Fibroblast of lung (primary cell): Measurements from ENCODE around the gene METTL16. TPM values are rescaled to one million over a fixed set of nuclear protein-coding genes. Genes with fewer than 3 reads are reported as not detected.

ENCODE experiments used
- DNase-seq, 2 donors: peaks; one replicate each; pipeline versions ENCODE4 v3.0.0 to v3.0.0-alpha.2; 2010; ENCODE audit warnings: low read depth in 2 of 2
- H2AFZ ChIP-seq: 2 replicates; pipeline ENCODE4 v1.5.1; 2012; ENCODE audit warnings: low read length, control low read depth, inconsistent platforms
- H3K27ac ChIP-seq: 2 replicates; pipeline ENCODE4 v1.5.1; 2011; ENCODE audit warnings: low read length, control low read depth; ENCODE audit not compliant: insufficient read depth
- H3K27me3 ChIP-seq: 2 replicates; pipeline ENCODE4 v1.5.1; 2011; ENCODE audit warnings: mild to moderate bottlenecking, low read length; ENCODE audit not compliant: control insufficient read depth, insufficient read depth
- H3K36me3 ChIP-seq: 2 replicates; pipeline ENCODE4 v1.5.1; 2011; ENCODE audit warnings: low read length; ENCODE audit not compliant: control insufficient read depth, insufficient read depth
- H3K4me1 ChIP-seq: 2 replicates; pipeline ENCODE4 v1.5.1; 2011; ENCODE audit warnings: low read length; ENCODE audit not compliant: control insufficient read depth, insufficient read depth; ENCODE audit errors: extremely low read depth
- H3K4me2 ChIP-seq: 2 replicates; pipeline ENCODE4 v1.5.1; 2011; ENCODE audit warnings: low read length, control low read depth; ENCODE audit not compliant: insufficient read depth; ENCODE audit errors: extremely low read depth
- H3K4me3 ChIP-seq, 4 experiments: fragments of 200-600 bp in 1 of 4; sonication (generic) in 1 of 4; replicated peaks in 1 of 4; 2 replicates each; pipeline ENCODE4 v1.5.1; 2011 to 2016; ENCODE audit warnings: low read length in 4 of 4, low read depth in 3 of 4, mild to moderate bottlenecking in 3 of 4, control low read depth in 2 of 4, inconsistent platforms in 1 of 4, mixed read lengths in 1 of 4; ENCODE audit not compliant: insufficient read depth in 1 of 4; ENCODE audit errors: control extremely low read depth in 1 of 4
- H3K79me2 ChIP-seq: 2 replicates; pipeline ENCODE4 v1.5.1; 2012; ENCODE audit warnings: mild to moderate bottlenecking, low read length, inconsistent platforms; ENCODE audit not compliant: control insufficient read depth, insufficient read depth
- H3K9ac ChIP-seq: 2 replicates; pipeline ENCODE4 v1.5.1; 2011; ENCODE audit warnings: mild to moderate bottlenecking, low read length, control low read depth; ENCODE audit not compliant: insufficient read depth
- H3K9me3 ChIP-seq: 2 replicates; pipeline ENCODE4 v1.5.1; 2012; ENCODE audit warnings: low read depth, low read length; ENCODE audit not compliant: control insufficient read depth, insufficient read depth
- H4K20me1 ChIP-seq: 2 replicates; pipeline ENCODE4 v1.5.1; 2011; ENCODE audit warnings: low read length; ENCODE audit not compliant: control insufficient read depth, insufficient read depth; ENCODE audit errors: extremely low read depth
- CTCF ChIP-seq, 2 donors: IDR thresholded peaks in 1 of 2; conservative IDR thresholded peaks in 1 of 2; 1 replicate in 1 of 2; 2 replicates in 1 of 2; pipeline ENCODE4 v1.5.1; 2011 to 2012; ENCODE audit warnings: low read length in 2 of 2, control low read depth in 1 of 2, inconsistent platforms in 1 of 2, low read depth in 1 of 2, mild to moderate bottlenecking in 1 of 2
- EZH2 ChIP-seq: IDR thresholded peaks from 2 replicates; pipeline ENCODE4 v1.5.1; 2012; ENCODE audit warnings: low read length, control low read depth, mild to moderate bottlenecking; ENCODE audit errors: missing control alignments
- polyA plus RNA-seq, 2 donors: library from polyadenylated mRNA; depleted of rRNA in 1 of 2; stranded (reverse) in 1 of 2; unstranded in 1 of 2; fragments of >200 nt; gene quantifications; 2 replicates each; pipeline ENCODE4 v1.2.1, GENCODE V29; 2011 to 2012; ENCODE audit warnings: missing spikeins in 1 of 2
- total RNA-seq: library from RNA; depleted of rRNA; stranded (reverse); fragments of >200 nt; gene quantifications from 2 replicates; pipeline ENCODE4 v1.2.1, GENCODE V29; 2014

Gene METTL16
- total and polyA plus RNA-seq, 2 donors (not counting 1 experiment from before 2014, with no cell fraction given) = 12.2 to 13.4 TPM

DNA sequence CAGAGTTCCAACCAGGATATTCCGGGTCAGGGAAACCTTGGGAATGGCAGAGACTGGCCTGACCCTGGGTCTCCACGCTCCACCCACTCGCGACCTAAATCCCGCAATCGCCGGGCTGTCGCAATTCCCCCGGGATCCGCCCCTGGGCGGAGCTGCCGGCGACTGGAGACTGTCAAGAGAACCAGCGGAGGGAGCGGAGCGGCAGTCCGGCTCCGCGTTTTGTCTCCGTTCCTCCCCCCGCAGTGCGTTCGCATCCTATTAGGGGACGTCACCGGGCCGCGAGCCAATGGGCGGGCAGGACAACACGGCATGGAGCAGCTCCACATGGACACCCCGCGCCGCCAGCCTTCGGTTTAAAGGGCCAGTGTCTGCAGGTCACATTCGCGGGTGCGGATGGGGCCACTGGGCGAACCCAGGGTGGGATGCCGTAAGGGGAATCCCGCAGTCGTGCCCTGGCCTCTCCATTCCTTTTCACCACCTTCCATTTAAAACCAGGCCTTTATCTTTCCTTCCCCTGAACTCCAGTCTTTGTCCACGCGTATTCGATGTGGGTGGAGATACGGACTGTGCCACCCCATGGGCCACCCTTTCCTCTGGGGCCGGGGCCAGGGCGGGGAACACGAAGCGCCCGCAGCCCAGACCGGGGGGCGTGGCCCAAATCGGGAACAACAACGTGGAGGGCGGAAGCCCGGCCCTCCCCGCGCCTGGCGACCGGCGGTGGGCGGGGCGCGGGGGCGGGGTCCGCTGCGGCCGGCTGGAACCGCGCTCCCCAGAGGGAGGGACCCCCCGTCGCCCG, 110.1 kb downstream of the METTL16 start:
- Histone ChIP-seq H3K36me3 (no peaks in the 10 kb centered on the region), H3K9ac (peak overlapping the region; percentile 100), H3K4me3 (peak overlapping the region; percentile 62 to 100 (median 85)), H3K4me2 (peak overlapping the region; percentile 53), H2AFZ (peak overlapping the region; percentile 26), H3K27ac (peak overlapping the region; percentile 100), H3K79me2 (peaks cover 22% of the 10 kb centered on the region), H3K4me1 (peaks cover 47% of the 10 kb centered on the region), H3K9me3 (no peaks in the 10 kb centered on the region), H3K27me3 (no peaks in the 10 kb centered on the region), H4K20me1 (no peaks in the 10 kb centered on the region)
- peak; percentile 100 for DNase-seq
- no peak for TF ChIP-seq EZH2
- TF ChIP-seq CTCF (conservative IDR thresholded peaks at IDR 0.05 in 1 of 2, IDR thresholded peaks at IDR 0.05 in 1 of 2; ENCODE audit: low read depth in 1 of 2, low read length in 2 of 2) = no peak

- peak; percentile 93 to 96 for DNase-seq
- Histone ChIP-seq H3K27ac (peak within 1 kb of the TSS; percentile 100), H3K36me3 (no peaks in the 10 kb centered on the region), H3K4me1 (peaks cover 46% of the 10 kb centered on the region), H3K9me3 (no peaks in the 10 kb centered on the region), H3K9ac (peak within 1 kb of the TSS; percentile 100), H3K79me2 (peaks cover 27% of the 10 kb centered on the region), H2AFZ (peak within 1 kb of the TSS; percentile 26), H4K20me1 (no peaks in the 10 kb centered on the region), H3K4me2 (peak within 1 kb of the TSS; percentile 80), H3K4me3 (peak within 1 kb of the TSS; percentile 87 to 100 (median 94)), H3K27me3 (no peaks in the 10 kb centered on the region)
- TF ChIP-seq EZH2 = no peak
- no peak for TF ChIP-seq CTCF (conservative IDR thresholded peaks at IDR 0.05 in 1 of 2, IDR thresholded peaks at IDR 0.05 in 1 of 2; ENCODE audit: low read depth in 1 of 2, low read length in 2 of 2)
These were observed 110.7 kb downstream of the METTL16 start, which contains the start of gene MNT for GRCh38 chr17:2400877-2401425. Gene MNT, minus strand, starts transcription at chr17:2401060. Its CDS starts 348 bp downstream, at chr17:2400712.

GRCh38 chr17:2400474-2400866, 111.2 kb downstream of the METTL16 start:
- Histone ChIP-seq H3K9me3 (no peaks in the 10 kb centered on the region), H3K36me3 (peaks cover 3% of the 10 kb centered on the region), H4K20me1 (no peaks in the 10 kb centered on the region), H3K4me1 (peaks cover 46% of the 10 kb centered on the region), H3K9ac (peak overlapping the region; percentile 100), H3K27ac (peak overlapping the region; percentile 100), H3K79me2 (peaks cover 32% of the 10 kb centered on the region), H3K4me2 (peak overlapping the region; percentile 80), H3K27me3 (no peaks in the 10 kb centered on the region), H2AFZ (no peak overlapping the region), H3K4me3 (peak overlapping the region; percentile 87 to 100 (median 94))
- DNase-seq = peak in 1 of 2 donors; percentile 47
- no peak for TF ChIP-seq CTCF (conservative IDR thresholded peaks at IDR 0.05 in 1 of 2, IDR thresholded peaks at IDR 0.05 in 1 of 2; ENCODE audit: low read depth in 1 of 2, low read length in 2 of 2)
- TF ChIP-seq EZH2 = no peak
